K562 (cell line): ENCODE measurements around the gene TMEM131L. TPM values are rescaled to one million over a fixed set of nuclear protein-coding genes. Genes with fewer than 3 reads are reported as not detected.

Experiments
- ARNT ChIP-seq, 2 experiments: fragments of 450-650 bp; IDR thresholded peaks; 2 replicates each; pipeline ENCODE4 v1.6.1; 2016; ENCODE audit warnings: mild to moderate bottlenecking in 1 of 2
- CBX8 ChIP-seq: fragments of 200-600 bp; sonication (generic); IDR thresholded peaks from 2 replicates; pipeline ENCODE4 v1.6.1; 2012; ENCODE audit warnings: borderline replicate concordance, mixed run types, low read depth, mild to moderate bottlenecking, moderate library complexity, mixed read lengths, low read length, control low read depth, inconsistent platforms; ENCODE audit not compliant: poor library complexity, severe bottlenecking; ENCODE audit errors: extremely low read depth
- EGR1 ChIP-seq: fragments of 450-650 bp; conservative IDR thresholded peaks from 2 replicates; pipeline ENCODE4 v1.6.1; 2017; ENCODE audit warnings: mild to moderate bottlenecking
- MAFF ChIP-seq: IDR thresholded peaks from 2 replicates; pipeline ENCODE4 v1.6.1; 2012; ENCODE audit warnings: low read length, improper control_type of control experiment
- RCOR1 ChIP-seq, 2 experiments: IDR thresholded peaks; 2 replicates each; pipeline ENCODE4 v1.6.1; 2012; ENCODE audit warnings: low read depth in 2 of 2, low read length in 2 of 2, borderline replicate concordance in 1 of 2, improper control_type of control experiment in 1 of 2
- TAF7 ChIP-seq: fragments of 450-650 bp; IDR thresholded peaks from 2 replicates; pipeline ENCODE4 v1.6.1; 2016; ENCODE audit warnings: missing genetic modification characterization, missing compliant biosample characterization
- TEAD4 ChIP-seq, 2 experiments: sonication (generic) in 1 of 2; formaldehyde crosslinking in 1 of 2; IDR thresholded peaks; 2 replicates each; pipeline versions ENCODE4 v1.6.1 to v1.8.0; 2012 to 2022; ENCODE audit warnings: borderline replicate concordance in 1 of 2, inconsistent platforms in 1 of 2, low read length in 1 of 2, mild to moderate bottlenecking in 1 of 2, missing genetic modification reagents in 1 of 2
- ZNF184 ChIP-seq: sonication (generic); formaldehyde crosslinking; IDR thresholded peaks from 2 replicates; pipeline ENCODE4 v1.5.0; 2020; ENCODE audit warnings: missing genetic modification reagents
- ZNF311 ChIP-seq: fragments of 250-450 bp; sonication (Bioruptor Pico); IDR thresholded peaks from 2 replicates; pipeline ENCODE4 v1.4.0; 2020; ENCODE audit warnings: mild to moderate bottlenecking, moderate library complexity
- ZNF77 ChIP-seq: fragments of 250-450 bp; sonication (Bioruptor Pico); IDR thresholded peaks from 2 replicates; pipeline ENCODE4 v1.5.0; 2020
- ZNF79 ChIP-seq: fragments of 250-450 bp; sonication (Bioruptor Pico); IDR thresholded peaks from 2 replicates; pipeline ENCODE4 v1.4.0; 2020; ENCODE audit warnings: low read depth, mild to moderate bottlenecking, moderate library complexity
- ZZZ3 ChIP-seq: fragments of 450-650 bp; IDR thresholded peaks from 2 replicates; pipeline ENCODE4 v1.6.1; 2016; ENCODE audit warnings: antibody characterized with exemption, mild to moderate bottlenecking, moderate library complexity
- polyA plus RNA-seq, 8 experiments: library from polyadenylated mRNA; depleted of rRNA in 4 of 8; stranded (reverse) in 5 of 8; unstranded in 3 of 8; fragments of >200 nt; fragmentation: Nextera tagmentation in 2 of 8; fragmentation: Illumina TruSeq in 1 of 8; extraction: Ambion mirVana in 2 of 8; extraction: Trizol in 1 of 8; gene quantifications; 2 replicates each; pipeline versions ENCODE4 v1.2.1 to v1.2.3, GENCODE V29; 2011 to 2014; ENCODE audit warnings: inconsistent platforms in 1 of 8, missing spikeins in 1 of 8
- total RNA-seq, 7 experiments: library from RNA; depleted of rRNA in 6 of 7; stranded (reverse); fragments of >200 nt in 6 of 7; fragmentation: Illumina TruSeq in 2 of 7; extraction: Trizol in 2 of 7; gene quantifications; 2 replicates each; pipeline versions ENCODE4 v1.2.1 to v1.2.3, GENCODE V29; 2011 to 2021; ENCODE audit warnings: low replicate concordance in 1 of 7
- TF ChIP-seq, protein P1 (sequence below), 2 experiments: fragments of 450-650 bp; IDR thresholded peaks; 2 replicates each; pipeline ENCODE4 v1.6.1; 2016
- TF ChIP-seq, protein P2 (sequence below): fragments of 450-650 bp; IDR thresholded peaks from 2 replicates; pipeline ENCODE4 v1.6.1; 2017; ENCODE audit warnings: antibody characterized with exemption, mild to moderate bottlenecking
- TF ChIP-seq, protein P3 (sequence below): fragments of 450-650 bp; IDR thresholded peaks from 2 replicates; pipeline ENCODE4 v1.7.0; 2016; ENCODE audit warnings: borderline replicate concordance
- TF ChIP-seq, protein P4 (sequence below): fragments of 250-450 bp; sonication (Bioruptor Pico); IDR thresholded peaks from 2 replicates; pipeline ENCODE4 v1.5.0; 2021; ENCODE audit warnings: mild to moderate bottlenecking, moderate library complexity
- TF ChIP-seq, protein P5 (sequence below): sonication (generic); formaldehyde crosslinking; IDR thresholded peaks from 2 replicates; pipeline ENCODE4 v1.9.0; 2022; ENCODE audit warnings: mild to moderate bottlenecking, missing genetic modification reagents

Gene TMEM131L
- total and polyA plus RNA-seq, 9 of the 15 experiments (the other 6 are each of a cell fraction or from before 2014, with no cell fraction given) = 1.2 to 20.8 (median 12.9) TPM

DNA sequence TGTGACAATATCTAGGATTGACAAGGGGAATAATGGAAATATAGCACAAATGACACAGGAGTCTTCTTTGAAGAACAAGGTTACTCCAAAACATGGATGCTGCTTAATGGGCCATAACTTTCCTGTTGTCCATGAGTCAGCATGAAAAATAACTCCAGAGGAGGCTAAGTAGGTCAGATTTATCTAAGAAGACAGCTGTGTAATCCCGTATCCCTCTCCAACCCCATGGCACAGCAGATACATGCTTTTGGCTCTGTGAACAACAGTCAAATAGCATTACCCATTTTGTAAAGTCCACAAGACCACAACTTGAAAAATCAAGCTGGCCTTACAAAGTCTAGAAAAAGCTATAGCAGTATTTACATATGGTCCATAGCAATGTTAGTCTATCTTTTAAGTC is 2.1 kb upstream of the TMEM131L start (continued):
- TF ChIP-seq, protein P1, sequence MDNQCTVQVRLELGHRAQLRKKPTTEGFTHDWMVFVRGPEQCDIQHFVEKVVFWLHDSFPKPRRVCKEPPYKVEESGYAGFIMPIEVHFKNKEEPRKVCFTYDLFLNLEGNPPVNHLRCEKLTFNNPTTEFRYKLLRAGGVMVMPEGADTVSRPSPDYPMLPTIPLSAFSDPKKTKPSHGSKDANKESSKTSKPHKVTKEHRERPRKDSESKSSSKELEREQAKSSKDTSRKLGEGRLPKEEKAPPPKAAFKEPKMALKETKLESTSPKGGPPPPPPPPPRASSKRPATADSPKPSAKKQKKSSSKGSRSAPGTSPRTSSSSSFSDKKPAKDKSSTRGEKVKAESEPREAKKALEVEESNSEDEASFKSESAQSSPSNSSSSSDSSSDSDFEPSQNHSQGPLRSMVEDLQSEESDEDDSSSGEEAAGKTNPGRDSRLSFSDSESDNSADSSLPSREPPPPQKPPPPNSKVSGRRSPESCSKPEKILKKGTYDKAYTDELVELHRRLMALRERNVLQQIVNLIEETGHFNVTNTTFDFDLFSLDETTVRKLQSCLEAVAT (IDR thresholded peaks at IDR 0.05) = no peak
- TF ChIP-seq, protein P2, sequence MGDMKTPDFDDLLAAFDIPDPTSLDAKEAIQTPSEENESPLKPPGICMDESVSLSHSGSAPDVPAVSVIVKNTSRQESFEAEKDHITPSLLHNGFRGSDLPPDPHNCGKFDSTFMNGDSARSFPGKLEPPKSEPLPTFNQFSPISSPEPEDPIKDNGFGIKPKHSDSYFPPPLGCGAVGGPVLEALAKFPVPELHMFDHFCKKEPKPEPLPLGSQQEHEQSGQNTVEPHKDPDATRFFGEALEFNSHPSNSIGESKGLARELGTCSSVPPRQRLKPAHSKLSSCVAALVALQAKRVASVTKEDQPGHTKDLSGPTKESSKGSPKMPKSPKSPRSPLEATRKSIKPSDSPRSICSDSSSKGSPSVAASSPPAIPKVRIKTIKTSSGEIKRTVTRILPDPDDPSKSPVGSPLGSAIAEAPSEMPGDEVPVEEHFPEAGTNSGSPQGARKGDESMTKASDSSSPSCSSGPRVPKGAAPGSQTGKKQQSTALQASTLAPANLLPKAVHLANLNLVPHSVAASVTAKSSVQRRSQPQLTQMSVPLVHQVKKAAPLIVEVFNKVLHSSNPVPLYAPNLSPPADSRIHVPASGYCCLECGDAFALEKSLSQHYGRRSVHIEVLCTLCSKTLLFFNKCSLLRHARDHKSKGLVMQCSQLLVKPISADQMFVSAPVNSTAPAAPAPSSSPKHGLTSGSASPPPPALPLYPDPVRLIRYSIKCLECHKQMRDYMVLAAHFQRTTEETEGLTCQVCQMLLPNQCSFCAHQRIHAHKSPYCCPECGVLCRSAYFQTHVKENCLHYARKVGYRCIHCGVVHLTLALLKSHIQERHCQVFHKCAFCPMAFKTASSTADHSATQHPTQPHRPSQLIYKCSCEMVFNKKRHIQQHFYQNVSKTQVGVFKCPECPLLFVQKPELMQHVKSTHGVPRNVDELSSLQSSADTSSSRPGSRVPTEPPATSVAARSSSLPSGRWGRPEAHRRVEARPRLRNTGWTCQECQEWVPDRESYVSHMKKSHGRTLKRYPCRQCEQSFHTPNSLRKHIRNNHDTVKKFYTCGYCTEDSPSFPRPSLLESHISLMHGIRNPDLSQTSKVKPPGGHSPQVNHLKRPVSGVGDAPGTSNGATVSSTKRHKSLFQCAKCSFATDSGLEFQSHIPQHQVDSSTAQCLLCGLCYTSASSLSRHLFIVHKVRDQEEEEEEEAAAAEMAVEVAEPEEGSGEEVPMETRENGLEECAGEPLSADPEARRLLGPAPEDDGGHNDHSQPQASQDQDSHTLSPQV = peak; percentile 92
- peak; percentile 29 to 87; a peak in 2 of 4 replicates for TF ChIP-seq ARNT (IDR thresholded peaks at IDR 0.05)
- TF ChIP-seq, protein P3, sequence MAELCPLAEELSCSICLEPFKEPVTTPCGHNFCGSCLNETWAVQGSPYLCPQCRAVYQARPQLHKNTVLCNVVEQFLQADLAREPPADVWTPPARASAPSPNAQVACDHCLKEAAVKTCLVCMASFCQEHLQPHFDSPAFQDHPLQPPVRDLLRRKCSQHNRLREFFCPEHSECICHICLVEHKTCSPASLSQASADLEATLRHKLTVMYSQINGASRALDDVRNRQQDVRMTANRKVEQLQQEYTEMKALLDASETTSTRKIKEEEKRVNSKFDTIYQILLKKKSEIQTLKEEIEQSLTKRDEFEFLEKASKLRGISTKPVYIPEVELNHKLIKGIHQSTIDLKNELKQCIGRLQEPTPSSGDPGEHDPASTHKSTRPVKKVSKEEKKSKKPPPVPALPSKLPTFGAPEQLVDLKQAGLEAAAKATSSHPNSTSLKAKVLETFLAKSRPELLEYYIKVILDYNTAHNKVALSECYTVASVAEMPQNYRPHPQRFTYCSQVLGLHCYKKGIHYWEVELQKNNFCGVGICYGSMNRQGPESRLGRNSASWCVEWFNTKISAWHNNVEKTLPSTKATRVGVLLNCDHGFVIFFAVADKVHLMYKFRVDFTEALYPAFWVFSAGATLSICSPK = no peak
- TF ChIP-seq CBX8 = no peak
- TF ChIP-seq ZNF184 (CRISPR knock-in tag) = no peak
- TF ChIP-seq RCOR1 (IDR thresholded peaks at IDR 0.05; ENCODE audit: borderline replicate concordance in 1 of 2, low read depth in 2 of 2, low read length in 2 of 2) = peak; percentile 80 to 98; a peak in 3 of 4 replicates
- no peak for TF ChIP-seq EGR1
- no peak for TF ChIP-seq ZZZ3
- TF ChIP-seq, protein P4, sequence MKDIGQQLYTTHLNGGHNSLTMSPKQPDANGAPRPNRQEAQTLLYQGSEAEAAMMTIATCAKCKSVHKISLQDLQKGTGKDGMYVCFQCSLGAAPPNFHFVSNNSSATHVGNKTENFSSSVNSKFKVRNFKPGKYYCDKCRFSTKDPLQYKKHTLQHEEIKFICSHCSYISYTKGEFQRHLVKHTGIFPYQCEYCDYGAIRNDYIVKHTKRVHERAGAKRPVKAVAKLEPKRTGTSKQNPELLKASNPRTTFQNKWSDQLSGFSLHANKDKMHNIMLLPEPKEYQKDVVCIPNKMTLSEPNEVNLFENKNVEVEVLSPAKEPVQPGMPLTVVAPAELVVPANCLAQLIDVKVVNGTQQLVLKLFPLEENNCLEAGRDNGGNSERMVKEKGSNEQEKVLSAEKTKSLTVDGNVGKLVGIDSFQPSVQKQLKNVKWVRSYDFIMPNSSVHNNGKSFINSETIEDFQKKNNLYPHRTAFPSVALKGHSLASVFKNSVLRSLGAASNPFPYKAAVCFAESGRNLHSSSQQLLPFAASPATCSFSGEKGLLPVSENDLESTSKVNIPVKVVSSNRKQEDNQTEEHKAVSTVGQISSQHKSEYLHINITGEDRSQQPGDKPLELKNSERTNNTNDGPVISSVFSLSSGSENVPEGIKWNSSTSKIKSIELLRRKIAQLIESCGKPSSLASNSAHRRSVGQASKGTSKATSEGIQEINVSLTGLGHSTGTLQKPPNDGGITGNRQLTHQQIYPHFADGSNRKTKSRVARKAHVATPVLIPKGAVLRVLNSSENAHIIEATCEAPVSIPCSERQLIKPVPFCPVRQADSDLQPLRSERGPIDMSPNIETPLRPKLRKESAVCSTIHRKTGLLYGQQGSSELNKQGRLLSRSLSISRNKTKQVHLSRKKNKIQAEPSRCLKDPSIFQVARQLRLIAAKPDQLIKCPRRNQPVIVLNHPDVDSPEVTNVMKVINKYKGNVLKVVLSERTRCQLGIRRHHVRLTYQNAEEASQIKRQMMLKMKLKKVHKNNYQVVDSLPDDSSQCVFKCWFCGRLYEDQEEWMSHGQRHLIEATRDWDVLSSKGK (CRISPR knock-in tag) = no peak
- TF ChIP-seq, protein P5, sequence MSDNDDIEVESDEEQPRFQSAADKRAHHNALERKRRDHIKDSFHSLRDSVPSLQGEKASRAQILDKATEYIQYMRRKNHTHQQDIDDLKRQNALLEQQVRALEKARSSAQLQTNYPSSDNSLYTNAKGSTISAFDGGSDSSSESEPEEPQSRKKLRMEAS (CRISPR knock-in tag) = no peak
- no peak for TF ChIP-seq ZNF77 (CRISPR knock-in tag)
- peak; percentile 95 for TF ChIP-seq TEAD4 (IDR thresholded peaks at IDR 0.05; ENCODE audit: low read length)
- TF ChIP-seq TEAD4 (CRISPR knock-in tag; IDR thresholded peaks at IDR 0.05; ENCODE audit: borderline replicate concordance) = no peak
- no peak for TF ChIP-seq ZNF79 (CRISPR knock-in tag)
- TF ChIP-seq ZNF311 = no peak
- TF ChIP-seq TAF7 (tag) = no peak
- TF ChIP-seq MAFF = peak; percentile 93
